HG03135 (cell line): ENCODE results near the gene PPP2R5E.
"Not testable (repeated sequence)": the region's sequence is repeated elsewhere in the genome, so short reads cannot be mapped to it uniquely, and the experiment has no call there.

Experiments
- ATAC-seq: cut with Tn5 transposase; IDR thresholded peaks from one replicate; pipeline ENCODE4 v1.9.1; 2021; ENCODE audit warnings: mild to moderate bottlenecking, moderate library complexity; ENCODE audit not compliant: unreplicated experiment

The PPP2R5E gene

GRCh38 chr14:63523735-63524426 lies 19.3 kb downstream of the PPP2R5E start:
- ATAC-seq: no peak

DNA sequence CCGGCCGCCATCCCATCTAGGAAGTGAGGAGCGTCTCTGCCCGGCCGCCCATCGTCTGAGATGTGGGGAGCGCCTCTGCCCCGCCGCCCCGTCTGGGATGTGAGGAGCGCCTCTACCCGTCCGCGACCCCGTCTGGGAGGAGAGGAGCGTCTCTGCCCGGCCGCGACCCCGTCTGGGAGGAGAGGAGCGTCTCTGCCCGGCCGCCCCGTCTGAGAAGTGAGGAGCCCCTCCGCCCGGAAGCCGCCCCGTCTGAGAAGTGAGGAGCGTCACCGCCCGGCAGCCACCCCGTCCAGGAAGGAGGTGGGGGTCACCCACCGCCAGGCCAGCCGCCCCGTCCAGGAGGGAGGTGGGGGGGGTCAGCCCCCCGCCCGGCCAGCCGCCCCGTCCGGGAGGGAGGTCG lies 20.7 kb downstream of the PPP2R5E start:
- ATAC-seq: not testable (repeated sequence)

- no peak for ATAC-seq
These were observed 25.8 kb downstream of the PPP2R5E start for GRCh38 chr14:63517354-63517753.

DNA sequence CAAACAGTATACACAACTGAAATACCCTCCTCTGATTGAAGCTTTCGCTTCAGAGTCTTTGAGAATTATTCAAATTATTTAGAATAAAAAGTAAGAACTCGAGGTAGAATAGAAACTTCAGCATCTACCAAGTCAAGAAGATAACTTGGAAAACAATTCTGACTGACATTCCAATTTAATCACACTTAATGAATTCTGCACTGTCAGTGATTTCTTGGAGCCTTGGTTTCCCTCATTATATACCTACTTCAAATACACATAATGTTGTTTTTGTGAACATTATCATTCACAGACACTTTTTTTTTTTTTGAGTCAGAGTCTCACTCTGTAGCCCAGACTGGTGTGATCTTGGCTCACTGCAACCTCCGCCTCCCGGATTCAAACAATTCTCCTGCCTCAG lies 27.9 kb downstream of the PPP2R5E start:
- no peak for ATAC-seq

- ATAC-seq: no peak
These were observed 29.4 kb downstream of the PPP2R5E start for GRCh38 chr14:63513756-63514155.

DNA sequence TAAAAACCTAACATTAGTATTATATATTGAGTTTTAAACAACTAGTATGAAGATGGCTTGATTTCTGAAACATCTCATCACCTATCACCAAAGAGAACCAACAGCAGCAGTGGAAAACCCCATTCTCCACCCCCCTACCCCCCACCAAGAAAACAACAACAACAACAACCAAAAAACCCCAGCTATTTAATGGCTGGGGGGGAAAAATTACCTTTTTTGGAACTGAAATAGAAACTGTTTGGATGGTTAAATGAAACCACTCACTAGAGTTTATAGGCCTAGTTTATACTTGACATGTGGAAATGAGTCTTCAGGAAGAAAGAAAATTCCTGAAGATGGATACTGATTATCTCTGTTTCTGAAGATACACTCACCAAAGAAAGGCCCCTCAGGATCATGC lies 30.3 kb downstream of the PPP2R5E start:
- no peak for ATAC-seq

GRCh38 chr14:63510538-63510937 lies 32.6 kb downstream of the PPP2R5E start:
- peak; percentile 91 for ATAC-seq

DNA sequence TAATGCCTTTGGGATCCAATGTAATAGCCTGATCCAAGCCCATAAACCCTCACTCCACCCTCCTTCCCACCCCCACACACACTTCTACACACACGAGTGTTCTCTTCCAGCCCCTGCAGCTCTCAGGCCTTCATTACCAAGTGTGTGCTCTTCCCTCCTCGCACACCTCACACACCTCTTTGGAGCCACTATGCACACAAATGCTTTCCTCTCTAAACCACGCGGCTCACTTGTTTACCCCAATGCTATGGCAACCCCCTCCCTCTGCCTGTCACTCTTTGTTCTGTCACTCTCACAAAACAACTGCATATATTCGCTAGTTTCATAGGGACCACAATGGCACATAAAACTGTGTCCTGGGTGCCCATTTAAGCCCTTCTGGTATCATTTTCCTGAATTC lies 35.1 kb downstream of the PPP2R5E start:
- no peak for ATAC-seq

- ATAC-seq: no peak
These were observed 38.5 kb downstream of the PPP2R5E start for GRCh38 chr14:63504648-63505047.

DNA sequence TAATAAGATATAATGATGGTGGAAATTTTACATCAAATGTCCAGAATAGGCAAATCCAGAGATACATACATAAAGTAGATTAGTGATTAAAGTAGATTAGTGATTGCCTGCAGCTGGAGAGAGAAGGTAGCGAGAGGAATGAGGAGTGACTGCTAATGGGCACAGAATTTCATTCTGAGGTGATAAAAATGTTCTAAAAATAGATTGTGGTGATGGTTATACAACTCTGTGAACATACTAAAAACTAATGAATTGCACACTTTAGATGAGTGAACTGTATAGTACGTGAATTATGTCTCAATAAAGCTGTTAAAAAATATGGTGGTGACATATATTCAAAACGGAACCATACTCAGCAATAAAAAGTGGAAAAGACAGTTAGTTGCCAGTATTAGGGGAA lies 41.7 kb downstream of the PPP2R5E start:
- ATAC-seq: no peak

DNA sequence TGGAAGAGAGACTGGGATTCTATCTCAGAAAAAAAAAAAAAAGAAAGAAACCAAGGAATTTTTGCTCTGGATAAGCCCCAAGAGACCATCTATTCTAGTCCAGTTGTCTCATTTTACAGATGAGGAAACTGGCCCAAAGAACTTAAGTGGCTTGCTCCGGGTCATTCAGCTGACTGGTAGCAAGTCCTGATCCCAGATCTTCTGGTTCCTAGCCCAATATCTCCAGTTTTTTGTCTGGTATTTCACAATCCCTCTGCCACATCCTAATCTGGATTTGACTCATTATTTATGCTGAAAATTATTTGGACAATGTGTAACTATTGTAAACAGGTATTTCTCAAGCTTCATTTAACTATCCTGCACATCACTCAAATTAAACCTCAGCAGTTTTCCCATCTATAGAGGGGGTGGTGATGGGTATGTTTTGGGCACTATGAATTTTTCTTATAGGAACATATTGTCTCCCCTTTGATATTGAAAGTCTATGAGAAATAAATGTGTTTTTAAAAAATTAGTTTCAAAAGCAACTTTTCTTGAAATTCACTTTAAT lies 43.4 kb downstream of the PPP2R5E start:
- ATAC-seq: no peak

- ATAC-seq: no peak
These were observed 46.3 kb downstream of the PPP2R5E start for GRCh38 chr14:63496837-63497400.

DNA sequence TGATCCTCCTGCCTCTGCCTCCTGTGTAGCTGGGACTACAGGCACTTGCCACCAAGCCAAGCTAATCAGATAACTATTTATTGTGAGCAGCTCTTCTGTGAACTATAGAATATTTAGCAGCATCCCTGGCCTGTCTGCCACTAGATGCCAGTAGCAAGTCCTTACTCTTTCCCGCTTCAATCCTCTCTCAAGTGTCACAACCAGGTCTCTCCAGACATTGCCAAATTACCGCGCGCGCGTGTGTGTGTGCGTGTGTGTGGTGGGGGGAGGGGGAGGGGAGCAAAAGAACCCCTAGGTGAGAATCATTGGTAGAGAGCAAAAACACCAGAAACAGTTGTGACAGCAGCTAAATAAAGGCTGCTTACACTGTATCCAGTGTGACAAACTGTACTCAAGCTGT lies 49.9 kb downstream of the PPP2R5E start:
- ATAC-seq: no peak

GRCh38 chr14:63492391-63492790 lies 50.8 kb downstream of the PPP2R5E start:
- no peak for ATAC-seq

DNA sequence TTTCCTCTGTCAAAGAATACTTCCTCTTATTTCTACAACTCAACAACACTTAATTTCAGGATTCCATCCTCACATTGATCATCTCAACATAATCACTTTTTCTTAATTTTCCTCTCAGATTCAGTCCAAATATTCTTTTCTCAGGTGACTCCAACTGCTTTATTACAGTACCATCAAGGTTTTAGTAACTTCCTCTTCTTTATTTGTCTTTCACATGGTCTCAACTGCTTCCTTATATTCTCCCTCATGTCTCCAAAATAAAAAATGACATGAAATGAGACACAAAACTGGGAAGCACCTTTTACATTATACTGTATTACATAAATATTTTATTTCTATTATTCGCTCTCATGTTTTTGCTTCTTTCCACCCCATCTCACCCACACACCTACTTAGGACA lies 55.5 kb downstream of the PPP2R5E start:
- ATAC-seq: no peak

- no peak for ATAC-seq
These were observed 56.4 kb downstream of the PPP2R5E start for GRCh38 chr14:63486738-63487137.

- no peak for ATAC-seq
These were observed 59.9 kb downstream of the PPP2R5E start for GRCh38 chr14:63483315-63483714.

DNA sequence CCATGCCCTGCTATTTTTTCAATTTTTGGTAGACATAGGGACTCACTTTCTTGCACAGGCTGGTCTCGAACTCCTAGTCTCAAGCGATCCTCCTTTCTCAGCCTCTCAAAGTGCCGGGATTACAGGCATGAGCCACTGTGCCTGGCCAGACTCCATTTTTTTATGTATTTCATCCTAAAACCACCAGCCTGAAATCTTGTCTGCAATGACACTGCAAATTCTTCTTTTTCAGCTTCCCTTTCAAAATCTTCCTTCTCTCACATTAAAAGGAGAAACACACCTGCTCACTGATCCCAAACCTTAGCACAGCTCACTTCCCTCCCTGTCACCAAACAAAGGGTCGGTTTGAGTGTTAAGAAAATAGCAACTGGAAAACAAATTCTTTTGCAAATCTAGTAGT lies 62.6 kb downstream of the PPP2R5E start:
- ATAC-seq: no peak

- peak; percentile 52 for ATAC-seq
These were observed 64.7 kb downstream of the PPP2R5E start for GRCh38 chr14:63478437-63478852.

GRCh38 chr14:63478010-63478409 lies 65.2 kb downstream of the PPP2R5E start:
- peak; percentile 84 for ATAC-seq

DNA sequence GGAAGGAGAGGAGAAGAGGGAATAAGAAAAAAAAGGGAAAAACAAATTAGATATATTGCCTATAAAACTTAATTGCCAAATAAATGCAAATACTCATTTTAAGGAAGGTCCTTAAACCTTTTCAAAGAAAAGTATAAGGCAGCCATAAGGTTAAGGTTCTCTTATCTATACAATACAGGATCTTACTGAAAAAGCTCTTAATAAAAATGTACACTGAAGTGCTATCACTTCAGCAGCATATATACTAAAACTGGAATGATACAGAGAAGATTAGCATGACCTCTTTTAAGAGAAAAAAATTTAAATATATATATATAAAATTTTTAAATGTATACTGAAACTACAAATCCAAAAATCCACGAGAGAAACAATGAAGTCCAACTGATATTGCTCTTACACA lies 65.6 kb downstream of the PPP2R5E start:
- no peak for ATAC-seq

DNA sequence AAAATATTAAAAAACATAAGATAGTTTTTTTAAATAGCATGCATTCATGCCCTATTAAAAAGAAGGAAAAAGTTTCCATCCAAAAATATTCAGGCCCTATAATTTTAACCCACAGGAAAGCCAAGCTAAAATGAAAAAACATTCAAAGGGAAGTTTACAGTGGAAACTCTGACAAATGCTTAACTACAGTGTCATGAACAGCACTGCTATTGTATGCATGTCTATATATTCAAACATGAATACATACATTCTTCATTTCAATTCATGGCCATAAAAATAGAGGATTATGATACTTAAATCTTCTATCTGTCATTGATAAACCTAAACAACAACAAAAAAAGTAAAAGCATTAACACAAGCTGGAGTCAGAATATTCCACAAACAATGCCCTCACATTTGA lies 67.4 kb downstream of the PPP2R5E start:
- no peak for ATAC-seq

DNA sequence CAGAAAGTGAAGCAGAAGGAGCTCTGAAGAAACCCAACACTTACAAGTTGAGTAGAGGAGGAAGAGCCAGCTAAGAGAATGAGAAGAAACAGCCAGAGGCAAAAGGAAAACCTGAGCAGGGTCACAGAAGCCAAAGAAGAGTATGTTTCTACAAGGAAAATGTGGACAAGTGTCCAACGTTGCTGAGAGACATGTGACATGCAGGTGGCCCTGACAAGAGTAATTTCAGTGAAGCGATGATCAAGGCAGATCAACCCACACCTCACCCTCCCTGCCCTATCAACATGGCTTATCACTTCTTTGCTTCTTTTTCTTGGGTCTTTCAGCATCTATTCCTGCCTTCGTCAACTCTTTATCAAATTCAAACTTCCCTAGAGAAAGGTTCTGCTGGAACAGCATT lies 68.3 kb downstream of the PPP2R5E start:
- no peak for ATAC-seq
